H1 (cell line): ENCODE measurements around the gene DCDC2B. TPM values are rescaled to one million over a fixed set of nuclear protein-coding genes. Genes with fewer than 3 reads are reported as not detected.

Experiments used
- CTCF ChIA-PET: fragments of 300-600 bp; sonication (Branson Sonifier 250); formaldehyde crosslinking; loops from one replicate; lab custom pipeline; 2021; ENCODE audit not compliant: partially characterized antibody; lab: Charles Lee
- POLR2A ChIA-PET: fragments of 300-600 bp; sonication (Branson Sonifier 250); formaldehyde crosslinking; loops from one replicate; lab custom pipeline; 2021; ENCODE audit warnings: inconsistent platforms; ENCODE audit not compliant: partially characterized antibody; lab: Charles Lee
- DNase-seq, 2 experiments: peaks; one replicate each; pipeline versions ENCODE4 v3.0.0 to v3.0.0-alpha.2; 2010 to 2022; ENCODE audit warnings: low spot score in 2 of 2, low read depth in 1 of 2, mixed read lengths in 1 of 2
- FAIRE-seq: peaks from 2 replicates; lab custom pipeline; 2011; peaks lifted over from hg19 to GRCh38; lab: Jason Lieb, UNC
- H2AFZ ChIP-seq: 2 replicates; pipeline ENCODE4 v1.8.1; 2012; ENCODE audit warnings: low read length, inconsistent platforms
- H2AK5ac ChIP-seq: 2 replicates; pipeline ENCODE4 v1.6.1; 2013; ENCODE audit warnings: low read depth, low read length
- H2BK120ac ChIP-seq: replicated peaks from 2 replicates; pipeline ENCODE3; 2013; ENCODE audit warnings: low read depth, low read length, inconsistent platforms
- H2BK12ac ChIP-seq: 2 replicates; pipeline ENCODE4 v1.6.1; 2013; ENCODE audit warnings: low read depth, low read length
- H2BK15ac ChIP-seq: 2 replicates; pipeline ENCODE4 v1.6.1; 2013; ENCODE audit warnings: low read length
- H2BK20ac ChIP-seq: 2 replicates; pipeline ENCODE4 v1.6.1; 2013; ENCODE audit warnings: low read length
- H2BK5ac ChIP-seq: 2 replicates; pipeline ENCODE4 v1.6.1; 2013; ENCODE audit warnings: low read depth, low read length
- H3K14ac ChIP-seq: 2 replicates; pipeline ENCODE4 v1.6.1; 2013; ENCODE audit warnings: inconsistent platforms; ENCODE audit not compliant: insufficient read length
- H3K18ac ChIP-seq: 2 replicates; pipeline ENCODE4 v1.6.1; 2013; ENCODE audit warnings: low read length; ENCODE audit errors: extremely low read depth
- H3K23ac ChIP-seq: 2 replicates; pipeline ENCODE4 v1.6.1; 2013; ENCODE audit warnings: inconsistent platforms; ENCODE audit not compliant: insufficient read length
- H3K23me2 ChIP-seq: 2 replicates; pipeline ENCODE4 v1.6.1; 2013; ENCODE audit warnings: low read depth, low read length
- H3K27ac ChIP-seq: 2 replicates; pipeline ENCODE4 v1.6.1; 2011; ENCODE audit warnings: low read depth, low read length, inconsistent platforms
- H3K27me3 ChIP-seq, 4 experiments: replicated peaks in 1 of 4; 1 replicate in 1 of 4; 2 replicates in 3 of 4; pipeline versions ENCODE4 v1.6.1 to v1.8.1; 2011 to 2013; ENCODE audit warnings: low read length in 3 of 4, mild to moderate bottlenecking in 3 of 4, inconsistent platforms in 2 of 4, mixed read lengths in 2 of 4, moderate library complexity in 1 of 4; ENCODE audit not compliant: control insufficient read depth in 3 of 4, insufficient read depth in 3 of 4; ENCODE audit errors: extremely low read depth in 1 of 4
- H3K36me3 ChIP-seq, 4 experiments: 2 replicates each; pipeline versions ENCODE4 v1.6.1 to v1.8.1; 2011 to 2013; ENCODE audit warnings: mild to moderate bottlenecking in 4 of 4, low read length in 3 of 4, moderate library complexity in 2 of 4, control low read depth in 1 of 4, inconsistent platforms in 1 of 4; ENCODE audit not compliant: insufficient read depth in 4 of 4, control insufficient read depth in 2 of 4
- H3K4ac ChIP-seq: replicated peaks from 2 replicates; pipeline ENCODE3; 2013; ENCODE audit warnings: low read length, low read depth, mixed read lengths, inconsistent platforms; ENCODE audit not compliant: insufficient read length
- H3K4me1 ChIP-seq, 4 experiments: replicated peaks in 1 of 4; 1 replicate in 1 of 4; 2 replicates in 3 of 4; pipeline versions ENCODE4 v1.6.1 to v1.8.1; 2011 to 2013; ENCODE audit warnings: low read length in 3 of 4, inconsistent platforms in 2 of 4, mixed read lengths in 1 of 4; ENCODE audit not compliant: insufficient read depth in 4 of 4, control insufficient read depth in 3 of 4
- H3K4me2 ChIP-seq, 2 experiments: 2 replicates each; pipeline versions ENCODE4 v1.6.1 to v1.8.1; 2011 to 2013; ENCODE audit warnings: low read depth in 2 of 2, low read length in 2 of 2, control low read depth in 1 of 2, inconsistent platforms in 1 of 2, mild to moderate bottlenecking in 1 of 2; ENCODE audit not compliant: insufficient read depth in 1 of 2
- H3K4me3 ChIP-seq, 4 experiments: fragments of 200-600, 300-600 bp in 1 of 4; sonication (generic), shearing (Covaris generic), sonication (Bioruptor Twin) in 1 of 4; 2 replicates each; pipeline versions ENCODE4 v1.5.1 to v1.8.1; 2011 to 2016; ENCODE audit warnings: low read length in 4 of 4, low read depth in 3 of 4, control low read depth in 2 of 4, inconsistent platforms in 2 of 4, mild to moderate bottlenecking in 2 of 4, mixed read lengths in 1 of 4, moderate library complexity in 1 of 4; ENCODE audit not compliant: insufficient read depth in 2 of 4; ENCODE audit errors: extremely low read depth in 1 of 4
- H3K56ac ChIP-seq: replicated peaks from 2 replicates; pipeline ENCODE3; 2013; ENCODE audit warnings: low read depth, mild to moderate bottlenecking, mixed read lengths, low read length, inconsistent platforms; ENCODE audit not compliant: insufficient read length
- H3K79me1 ChIP-seq: 2 replicates; pipeline ENCODE4 v1.6.1; 2013; ENCODE audit warnings: low read depth, low read length, control low read depth
- H3K79me2 ChIP-seq, 2 experiments: 2 replicates each; pipeline versions ENCODE4 v1.6.1 to v1.8.1; 2012 to 2013; ENCODE audit warnings: low read length in 2 of 2, mild to moderate bottlenecking in 2 of 2, inconsistent platforms in 1 of 2; ENCODE audit not compliant: insufficient read depth in 2 of 2, control insufficient read depth in 1 of 2
- H3K9ac ChIP-seq, 4 experiments: replicated peaks in 1 of 4; 1 replicate in 1 of 4; 2 replicates in 3 of 4; pipeline versions ENCODE4 v1.6.1 to v1.8.1; 2011 to 2013; ENCODE audit warnings: low read depth in 3 of 4, low read length in 3 of 4, control low read depth in 2 of 4, mild to moderate bottlenecking in 2 of 4, moderate library complexity in 2 of 4, inconsistent platforms in 1 of 4; ENCODE audit errors: extremely low read depth in 1 of 4
- H3K9me3 ChIP-seq, 2 experiments: 2 replicates each; pipeline versions ENCODE4 v1.6.1 to v1.8.1; 2012 to 2013; ENCODE audit warnings: mild to moderate bottlenecking in 2 of 2, moderate library complexity in 2 of 2, control low read depth in 1 of 2, inconsistent platforms in 1 of 2, low read depth in 1 of 2, low read length in 1 of 2, mixed read lengths in 1 of 2; ENCODE audit not compliant: insufficient read depth in 2 of 2
- H4K20me1 ChIP-seq, 2 experiments: replicated peaks in 1 of 2; 2 replicates each; pipeline versions ENCODE3 to v1.8.1; 2011 to 2013; ENCODE audit warnings: inconsistent platforms in 2 of 2, low read length in 2 of 2, mild to moderate bottlenecking in 1 of 2; ENCODE audit not compliant: insufficient read depth in 2 of 2, control insufficient read depth in 1 of 2
- H4K5ac ChIP-seq: 2 replicates; pipeline ENCODE4 v1.6.1; 2013; ENCODE audit warnings: low read length, low read depth, mixed read lengths, inconsistent platforms; ENCODE audit not compliant: insufficient read length
- H4K8ac ChIP-seq: 2 replicates; pipeline ENCODE4 v1.8.0; 2013; ENCODE audit warnings: mild to moderate bottlenecking, moderate library complexity, low read length, inconsistent platforms; ENCODE audit not compliant: insufficient read depth; ENCODE audit errors: extremely low read depth
- H4K91ac ChIP-seq: replicated peaks from 2 replicates; pipeline ENCODE3; 2013; ENCODE audit warnings: low read length, mixed read lengths, inconsistent platforms; ENCODE audit not compliant: insufficient read length
- CEBPB ChIP-seq: IDR thresholded peaks from 2 replicates; pipeline ENCODE4 v1.6.1; 2012; ENCODE audit warnings: low read depth, low read length
- CTCF ChIP-seq, 3 experiments: IDR thresholded peaks; 1 replicate in 2 of 3; 2 replicates in 1 of 3; pipeline versions ENCODE4 v1.5.1 to v1.6.1; 2011; ENCODE audit warnings: low read length in 3 of 3, mild to moderate bottlenecking in 3 of 3, inconsistent platforms in 2 of 3, low read depth in 1 of 3, moderate library complexity in 1 of 3; ENCODE audit not compliant: insufficient read depth in 1 of 3; ENCODE audit errors: control extremely low read depth in 1 of 3
- HDAC6 ChIP-seq: IDR thresholded peaks from one replicate; pipeline ENCODE4 v1.7.1; 2012; ENCODE audit warnings: low read depth, mild to moderate bottlenecking, inconsistent platforms, low read length, moderate library complexity
- NANOG ChIP-seq: IDR thresholded peaks from 2 replicates; pipeline ENCODE4 v1.6.1; 2011; ENCODE audit warnings: low read length, low read depth, mild to moderate bottlenecking, inconsistent platforms; ENCODE audit not compliant: insufficient read depth, poor library complexity, severe bottlenecking
- RAD21 ChIP-seq, 2 experiments: IDR thresholded peaks in 1 of 2; conservative IDR thresholded peaks in 1 of 2; 2 replicates each; pipeline ENCODE4 v1.6.1; 2011; ENCODE audit warnings: low read depth in 2 of 2, low read length in 2 of 2, improper control_type of control experiment in 1 of 2, inconsistent platforms in 1 of 2, mild to moderate bottlenecking in 1 of 2, moderate library complexity in 1 of 2
- RNF2 ChIP-seq: fragments of 200-900, 300-1000 bp; sonication (generic); IDR thresholded peaks from 2 replicates; pipeline ENCODE4 v1.7.1; 2016; ENCODE audit warnings: borderline replicate concordance, low read depth, mild to moderate bottlenecking, antibody characterized with exemption, low read length; ENCODE audit not compliant: poor library complexity, severe bottlenecking; ENCODE audit errors: missing control alignments
- RXRA ChIP-seq: IDR thresholded peaks from 2 replicates; pipeline ENCODE4 v1.6.1; 2011; ENCODE audit warnings: low read depth, mild to moderate bottlenecking, low read length, moderate library complexity; ENCODE audit not compliant: insufficient read depth
- WGBS, 2 experiments: shearing (Covaris generic) in 1 of 2; methylation state at CpG; one replicate each; pipeline versions ENCODE4 v1.1.6 to v1.1.7; 2013 to 2015; ENCODE audit warnings: low lambda C conversion rate in 2 of 2, mixed read lengths in 2 of 2, inconsistent platforms in 1 of 2, low coverage in 1 of 2, missing lambda C conversion rate in 1 of 2; ENCODE audit not compliant: insufficient replicate concordance in 2 of 2, insufficient coverage in 1 of 2, insufficient read length in 1 of 2; ENCODE audit errors: extremely low coverage in 1 of 2, missing lambda C conversion rate in 1 of 2; 5-methylcytosine and 5-hydroxymethylcytosine counted together
- polyA plus RNA-seq, 7 experiments: library from polyadenylated mRNA; depleted of rRNA in 3 of 7; stranded (reverse) in 5 of 7; unstranded in 2 of 7; fragments of >200 nt in 5 of 7; fragments of 200-250 nt in 2 of 7; gene quantifications; 1 replicate in 5 of 7; 2 replicates in 1 of 7; 4 replicates in 1 of 7; pipeline versions ENCODE4 v1.2.1 to v1.2.3, GENCODE V29; 2011 to 2013; ENCODE audit warnings: missing spikeins in 2 of 7, mixed read lengths in 2 of 7
- total RNA-seq: library from RNA; stranded (reverse); fragmentation: NEBNext Ultra II Directional; extraction: Animal tissue kit (Norgen Biotek cat#: 25700); gene quantifications from 2 replicates; pipeline ENCODE4 v1.2.1, GENCODE V29; 2021

The DCDC2B gene
- total and polyA plus RNA-seq, 2 of the 8 experiments (the other 6 are each of a cell fraction or from before 2014, with no cell fraction given), result not detected

GRCh38 chr1:32255072-32256071, 46.5 kb downstream of the DCDC2B start:
- Histone ChIP-seq H3K9me3 (no peaks in the 10 kb centered on the region), H3K79me2 (no peaks in the 10 kb centered on the region), H3K36me3 (no peaks in the 10 kb centered on the region), H3K23ac (no peak overlapping the region), H4K91ac (no peak overlapping the region), H4K20me1 (no peaks in the 10 kb centered on the region), H3K18ac (no peak overlapping the region), H3K23me2 (no peaks in the 10 kb centered on the region; the same call in 1 of the 2 replicates), H3K4me2 (no peak overlapping the region), H2AK5ac (no peak overlapping the region), H2BK12ac (no peak overlapping the region), H2BK20ac (no peak overlapping the region), H2BK15ac (no peak overlapping the region), H3K56ac (no peak overlapping the region), H3K27ac (no peak overlapping the region), H3K14ac (no peak overlapping the region), H2AFZ (no peak overlapping the region), H2BK120ac (no peak overlapping the region), H3K4me1 (peaks cover 0 to 4% (median 4%) of the 10 kb centered on the region in 4 experiments; a peak in 4 of 7 replicates), H3K79me1 (no peaks in the 10 kb centered on the region), H4K8ac (no peak overlapping the region), H4K5ac (no peak overlapping the region), H2BK5ac (no peak overlapping the region), H3K4ac (no peak overlapping the region), H3K9ac (no peak overlapping the region), H3K4me3 (no peak overlapping the region), H3K27me3 (no peaks in the 10 kb centered on the region; a peak in 1 of 7 replicates)
- WGBS, 2 experiments, result 93% methylated on average over 10 of the region's 10 CpGs; no CpG with 5 or more reads in 1 of the 2 experiments
- FAIRE-seq (no peak), DNase-seq (no peak)
- POLR2A ChIA-PET, result interaction anchor here (0.6 to 1.3 kb wide), 4 partner anchors 10 to 18 kb away, joined by 3 to 4 read pairs (median 4); no protein-coding TSS in a partner anchor
- CTCF ChIA-PET, result interaction anchor here (0.7 to 0.9 kb wide), 2 partner anchors 9 to 73 kb away, joined by 3 read pairs; no protein-coding TSS in a partner anchor
- TF ChIP-seq CEBPB (no peak), HDAC6 (no peak), RNF2 (no peak), CTCF (IDR thresholded peaks at IDR 0.05; ENCODE audit: control extremely low read depth in 1 of 3, insufficient read depth in 1 of 3, low read depth in 1 of 3, low read length in 3 of 3) (no peak), RAD21 (IDR thresholded peaks at IDR 0.05 in 1 of 2, conservative IDR thresholded peaks at IDR 0.05 in 1 of 2; ENCODE audit: low read depth in 2 of 2, low read length in 2 of 2) (no peak), RXRA (no peak), NANOG (no peak)
